Glutamatergic neuron (in vitro differentiated cells): Measurements from ENCODE around the gene AATK. TPM values are rescaled to one million over a fixed set of nuclear protein-coding genes. Genes with fewer than 3 reads are reported as not detected.

Experiments
- DNase-seq: peaks from one replicate; pipeline ENCODE4 v3.0.0; 2022
- H3K27ac Mint-ChIP-seq: one replicate; pipeline ENCODE4 v1.8.0; 2020; ENCODE audit warnings: mild to moderate bottlenecking, mixed read lengths, inconsistent platforms; ENCODE audit not compliant: unreplicated experiment
- H3K27me3 Mint-ChIP-seq: one replicate; pipeline ENCODE4 v1.8.0; 2020; ENCODE audit warnings: mild to moderate bottlenecking, moderate library complexity, mixed read lengths, inconsistent platforms; ENCODE audit not compliant: unreplicated experiment
- H3K36me3 Mint-ChIP-seq: one replicate; pipeline ENCODE4 v1.8.0; 2020; ENCODE audit warnings: mild to moderate bottlenecking, mixed read lengths, inconsistent platforms; ENCODE audit not compliant: unreplicated experiment
- H3K4me1 Mint-ChIP-seq: one replicate; pipeline ENCODE4 v1.8.0; 2020; ENCODE audit warnings: mild to moderate bottlenecking, low read depth, mixed read lengths, inconsistent platforms; ENCODE audit not compliant: unreplicated experiment
- H3K4me3 Mint-ChIP-seq: one replicate; pipeline ENCODE4 v1.8.0; 2020; ENCODE audit warnings: mild to moderate bottlenecking, mixed read lengths, inconsistent platforms; ENCODE audit not compliant: unreplicated experiment
- H3K9me3 Mint-ChIP-seq: one replicate; pipeline ENCODE4 v1.8.0; 2020; ENCODE audit warnings: mild to moderate bottlenecking, moderate library complexity, mixed read lengths, inconsistent platforms; ENCODE audit not compliant: unreplicated experiment
- total RNA-seq: library from RNA; stranded (reverse); fragmentation: NEBNext Ultra II Directional; extraction: Animal tissue kit (Norgen Biotek cat#: 25700); gene quantifications from one replicate; pipeline ENCODE4 v1.2.1, GENCODE V29; 2021; ENCODE audit not compliant: unreplicated experiment
- TF ChIP-seq, protein P1 (sequence below): fragments of 200-600 bp; sonication (generic); IDR thresholded peaks from one replicate; pipeline ENCODE4 v1.5.0; 2021; ENCODE audit not compliant: partially characterized antibody, unreplicated experiment

AATK gene
- total RNA-seq, 1 donor from 2014 or later: 27.0 TPM

DNA sequence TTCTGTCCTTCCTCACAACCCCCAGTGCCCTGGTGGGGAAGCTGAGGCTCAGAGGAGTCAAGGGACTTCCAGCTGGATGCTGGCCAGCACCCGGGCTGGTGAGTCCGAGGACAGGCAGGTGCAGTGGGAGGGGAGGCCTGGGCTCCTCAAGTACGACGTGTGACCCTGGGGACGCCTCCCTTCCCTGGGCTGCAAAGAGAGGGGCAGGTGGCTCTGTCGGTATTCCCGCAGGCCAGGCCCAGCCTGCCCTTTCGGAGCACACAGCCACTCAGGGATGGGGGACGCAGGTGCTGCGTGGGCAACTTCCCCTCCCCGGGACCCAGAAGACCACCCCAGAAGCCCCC, 33.9 kb downstream of the AATK start:
- H3K27ac Mint-ChIP-seq: no peak overlapping the region
- H3K27me3 Mint-ChIP-seq: peaks cover 1% of the 10 kb centered on the region
- H3K36me3 Mint-ChIP-seq: no peaks in the 10 kb centered on the region
- peaks cover 4% of the 10 kb centered on the region for H3K4me1 Mint-ChIP-seq
- H3K4me3 Mint-ChIP-seq: no peak overlapping the region
- DNase-seq: no peak
- TF ChIP-seq, protein P1, sequence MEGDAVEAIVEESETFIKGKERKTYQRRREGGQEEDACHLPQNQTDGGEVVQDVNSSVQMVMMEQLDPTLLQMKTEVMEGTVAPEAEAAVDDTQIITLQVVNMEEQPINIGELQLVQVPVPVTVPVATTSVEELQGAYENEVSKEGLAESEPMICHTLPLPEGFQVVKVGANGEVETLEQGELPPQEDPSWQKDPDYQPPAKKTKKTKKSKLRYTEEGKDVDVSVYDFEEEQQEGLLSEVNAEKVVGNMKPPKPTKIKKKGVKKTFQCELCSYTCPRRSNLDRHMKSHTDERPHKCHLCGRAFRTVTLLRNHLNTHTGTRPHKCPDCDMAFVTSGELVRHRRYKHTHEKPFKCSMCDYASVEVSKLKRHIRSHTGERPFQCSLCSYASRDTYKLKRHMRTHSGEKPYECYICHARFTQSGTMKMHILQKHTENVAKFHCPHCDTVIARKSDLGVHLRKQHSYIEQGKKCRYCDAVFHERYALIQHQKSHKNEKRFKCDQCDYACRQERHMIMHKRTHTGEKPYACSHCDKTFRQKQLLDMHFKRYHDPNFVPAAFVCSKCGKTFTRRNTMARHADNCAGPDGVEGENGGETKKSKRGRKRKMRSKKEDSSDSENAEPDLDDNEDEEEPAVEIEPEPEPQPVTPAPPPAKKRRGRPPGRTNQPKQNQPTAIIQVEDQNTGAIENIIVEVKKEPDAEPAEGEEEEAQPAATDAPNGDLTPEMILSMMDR: no peak
- H3K9me3 Mint-ChIP-seq: peaks cover 2% of the 10 kb centered on the region

GRCh38 chr17:81131486-81132196, 34.4 kb downstream of the AATK start:
- H3K27ac Mint-ChIP-seq: no peak overlapping the region
- H3K27me3 Mint-ChIP-seq: peaks cover 1% of the 10 kb centered on the region
- no peak for DNase-seq
- H3K4me3 Mint-ChIP-seq: no peak overlapping the region
- peaks cover 4% of the 10 kb centered on the region for H3K4me1 Mint-ChIP-seq
- TF ChIP-seq, protein P1: no peak
- H3K36me3 Mint-ChIP-seq: no peaks in the 10 kb centered on the region
- peaks cover 2% of the 10 kb centered on the region for H3K9me3 Mint-ChIP-seq

GRCh38 chr17:81130385-81131361, 35.3 kb downstream of the AATK start:
- DNase-seq: no peak
- Mint-ChIP-seq H3K9me3 (peaks cover 2% of the 10 kb centered on the region), H3K36me3 (no peaks in the 10 kb centered on the region), H3K4me1 (peaks cover 4% of the 10 kb centered on the region), H3K4me3 (no peak overlapping the region), H3K27ac (no peak overlapping the region), H3K27me3 (peaks cover 1% of the 10 kb centered on the region)
- TF ChIP-seq, protein P1: no peak

DNA sequence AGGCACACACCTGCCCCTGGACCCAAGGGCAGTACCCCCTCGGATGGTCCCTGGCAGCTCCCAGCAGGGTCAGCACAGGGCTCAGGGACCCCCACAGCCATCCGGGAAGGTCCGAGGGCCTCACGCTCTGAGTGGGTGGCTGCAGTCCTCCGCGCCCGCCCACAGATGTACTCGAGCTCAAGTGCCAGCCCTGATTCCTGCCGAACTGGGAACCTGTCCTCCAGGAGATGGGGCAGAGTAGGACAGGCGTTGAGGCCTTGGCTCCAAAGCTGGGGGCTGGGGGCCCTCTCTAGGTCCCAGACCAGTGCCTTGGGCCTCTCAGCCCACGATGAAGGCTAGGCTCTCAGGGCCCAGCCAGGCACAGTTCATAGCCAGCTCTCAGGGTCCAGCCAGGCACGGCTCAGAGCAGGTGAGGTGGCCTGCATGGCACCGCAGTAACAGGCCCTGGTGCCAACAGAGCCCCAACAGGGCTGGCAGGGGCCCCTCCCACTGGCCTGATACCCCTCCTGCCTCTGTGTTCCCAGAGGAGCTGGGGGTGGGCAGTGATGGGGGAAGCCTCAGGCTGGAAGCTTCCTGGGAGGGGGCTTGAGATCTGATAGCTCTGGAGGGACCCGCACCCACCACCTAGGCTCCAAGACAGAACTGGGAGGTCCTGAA, 36.2 kb downstream of the AATK start:
- H3K36me3 Mint-ChIP-seq: no peaks in the 10 kb centered on the region
- peaks cover 4% of the 10 kb centered on the region for H3K4me1 Mint-ChIP-seq
- H3K4me3 Mint-ChIP-seq: no peak overlapping the region
- no peaks in the 10 kb centered on the region for H3K27me3 Mint-ChIP-seq
- H3K9me3 Mint-ChIP-seq: peaks cover 2% of the 10 kb centered on the region
- H3K27ac Mint-ChIP-seq: no peak overlapping the region
- TF ChIP-seq, protein P1: no peak
- no peak for DNase-seq
